ENCODE data around the gene SORL1-AS1.
"Not testable (repeated sequence)": the region's sequence is repeated elsewhere in the genome, so short reads cannot be mapped to it uniquely, and the experiment has no call there.

SORL1-AS1 gene

GRCh38 chr11:121426476-121427399, 26.0 kb downstream of the SORL1-AS1 start:
- peak; percentile 60 for DNase-seq

- no peak for DNase-seq
Measured at GRCh38 chr11:121425828-121426227, 26.9 kb downstream of the SORL1-AS1 start.

GRCh38 chr11:121422675-121423074, 30.1 kb downstream of the SORL1-AS1 start:
- DNase-seq = no peak

GRCh38 chr11:121421149-121421901, 31.4 kb downstream of the SORL1-AS1 start:
- DNase-seq = no peak

- no peak for DNase-seq
Measured at GRCh38 chr11:121420398-121420797, 32.4 kb downstream of the SORL1-AS1 start.

GRCh38 chr11:121419836-121420235, 32.9 kb downstream of the SORL1-AS1 start:
- no peak for DNase-seq

- DNase-seq = no peak
Measured at GRCh38 chr11:121418625-121419114, 34.1 kb downstream of the SORL1-AS1 start.

- no peak for DNase-seq
Measured at GRCh38 chr11:121417607-121418006, 35.2 kb downstream of the SORL1-AS1 start.

- no peak for DNase-seq
Measured at GRCh38 chr11:121417055-121417551, 35.7 kb downstream of the SORL1-AS1 start.

GRCh38 chr11:121415856-121416255, 36.9 kb downstream of the SORL1-AS1 start:
- DNase-seq = no peak

GRCh38 chr11:121414141-121414913, 38.4 kb downstream of the SORL1-AS1 start:
- no peak for DNase-seq

GRCh38 chr11:121412711-121413415, 39.9 kb downstream of the SORL1-AS1 start:
- no peak for DNase-seq

- no peak for DNase-seq
Measured at GRCh38 chr11:121412000-121412587, 40.7 kb downstream of the SORL1-AS1 start.

GRCh38 chr11:121411330-121411729, 41.4 kb downstream of the SORL1-AS1 start:
- DNase-seq = not testable (repeated sequence)

- not testable (repeated sequence) for DNase-seq
Measured at GRCh38 chr11:121410041-121410440, 42.7 kb downstream of the SORL1-AS1 start.

- no peak for DNase-seq
Measured at GRCh38 chr11:121408830-121409229, 43.9 kb downstream of the SORL1-AS1 start.

GRCh38 chr11:121406291-121406690, 46.5 kb downstream of the SORL1-AS1 start:
- DNase-seq = no peak

GRCh38 chr11:121405646-121406045, 47.1 kb downstream of the SORL1-AS1 start:
- no peak for DNase-seq

- no peak for DNase-seq
Measured at GRCh38 chr11:121394785-121395184, 58.0 kb downstream of the SORL1-AS1 start.

GRCh38 chr11:121393855-121394254, 58.9 kb downstream of the SORL1-AS1 start:
- no peak for DNase-seq

- no peak for DNase-seq
Measured at GRCh38 chr11:121391914-121392313, 60.9 kb downstream of the SORL1-AS1 start.

- no peak for DNase-seq
Measured at GRCh38 chr11:121389651-121390050, 63.1 kb downstream of the SORL1-AS1 start.

All from activated naive CD4-positive, alpha-beta T cell treated with anti-CD3 and anti-CD28 coated beads, Interleukin-2, amount 50 U/mL, for 16 hours (primary cell).